UCSD-AML1 (cell line): ENCODE results near the gene PPP2R1B.
"Not testable (repeated sequence)": the region's sequence is repeated elsewhere in the genome, so short reads cannot be mapped to it uniquely, and the experiment has no call there.

Source experiments
- DNase-seq: peaks from one replicate; lab custom pipeline; 2025; ENCODE audit not compliant: unreplicated experiment; lab: John Stamatoyannopoulos, UW

The PPP2R1B gene

DNA sequence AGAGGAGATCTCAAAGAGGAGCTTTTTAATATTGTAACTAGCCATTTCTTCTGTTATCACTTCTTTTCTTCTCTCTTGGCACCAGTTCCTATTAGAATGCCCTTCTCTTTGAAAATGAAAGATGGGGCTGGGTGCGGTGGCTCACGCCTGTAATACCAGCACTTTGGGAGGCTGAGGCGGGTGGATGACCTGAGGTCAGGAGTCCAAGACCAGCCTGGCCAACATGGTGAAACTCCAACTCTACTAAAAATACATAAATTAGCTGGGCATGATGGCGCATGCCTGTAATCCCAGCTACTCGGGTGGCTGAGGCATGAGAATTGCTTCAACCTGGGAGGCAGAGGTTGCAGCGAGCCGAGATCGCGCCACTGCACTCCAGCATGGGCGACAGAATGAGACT is 18.1 kb upstream of the PPP2R1B start:
- not testable (repeated sequence) for DNase-seq

DNA sequence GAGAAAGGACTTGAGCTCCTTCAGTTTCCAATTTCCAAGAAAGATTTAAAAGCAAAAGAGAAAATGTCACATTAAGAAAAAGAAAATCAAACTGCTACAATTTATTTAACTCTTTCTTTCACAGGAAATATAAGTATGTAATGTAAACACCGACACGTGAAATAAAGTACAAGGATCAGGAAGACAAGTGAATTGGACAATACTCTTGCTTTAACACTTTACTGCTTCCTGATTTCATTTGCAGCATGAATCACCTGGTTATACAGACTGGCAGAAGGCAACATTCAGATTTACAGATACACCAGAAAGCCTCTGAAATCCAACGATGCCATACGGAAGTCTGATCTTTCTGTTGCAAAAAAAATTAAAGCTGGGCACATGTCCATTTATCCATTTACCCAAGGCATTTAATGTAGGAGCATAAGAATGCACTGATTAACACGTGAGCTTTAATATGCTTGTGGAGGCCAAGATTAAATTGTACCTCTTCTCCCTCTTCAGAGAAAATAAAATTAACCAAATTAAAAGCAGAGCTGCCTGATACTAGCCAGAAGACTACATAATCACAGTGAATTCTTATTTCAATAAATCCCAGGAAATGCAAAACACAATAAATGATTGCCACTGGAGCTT is 16.0 kb upstream of the PPP2R1B start:
- DNase-seq: no peak

DNA sequence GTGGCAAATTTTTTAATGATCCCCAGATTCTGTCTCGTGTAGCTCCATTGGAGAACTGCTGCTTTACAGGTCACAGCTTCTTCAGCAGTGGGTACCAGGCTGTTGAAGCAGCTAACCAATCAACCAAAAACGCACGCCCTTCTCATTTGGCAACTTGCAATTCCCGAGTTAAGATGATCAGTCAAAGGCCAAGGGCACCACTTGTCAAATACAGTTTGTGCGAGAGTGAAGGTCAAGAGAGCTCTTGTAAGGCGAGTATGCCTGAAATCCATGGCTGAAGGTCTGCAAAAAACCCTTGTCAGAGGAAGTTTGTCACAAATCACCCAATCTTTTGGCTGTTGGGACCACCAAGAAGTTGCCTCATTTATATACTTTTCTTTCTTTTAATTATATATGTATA is 12.9 kb upstream of the PPP2R1B start:
- no peak for DNase-seq

DNA sequence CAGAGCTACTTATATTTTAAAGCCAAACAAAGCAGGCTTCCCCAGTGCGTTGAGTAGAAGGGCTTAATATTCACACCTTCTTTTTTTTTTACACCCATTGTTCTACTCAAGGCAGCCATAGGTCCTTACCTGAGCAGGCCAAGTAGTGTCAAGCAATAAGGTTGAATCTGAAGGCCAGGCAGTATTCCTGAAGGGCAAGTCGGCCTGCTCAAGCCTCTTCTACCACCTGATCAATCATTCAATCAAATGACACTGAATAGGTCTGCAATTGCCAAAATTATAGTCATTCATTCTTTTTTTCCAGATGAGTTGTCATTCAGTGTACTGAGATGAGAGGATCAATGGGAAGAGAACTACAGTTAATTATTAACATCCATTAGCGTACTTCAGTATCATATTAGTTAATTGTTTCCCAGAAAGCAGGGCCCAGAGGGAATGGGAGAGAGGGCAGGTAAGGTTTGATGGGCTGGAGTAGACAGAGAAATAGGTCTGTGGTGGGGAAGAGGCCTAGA is 11.9 kb upstream of the PPP2R1B start:
- no peak for DNase-seq

DNA sequence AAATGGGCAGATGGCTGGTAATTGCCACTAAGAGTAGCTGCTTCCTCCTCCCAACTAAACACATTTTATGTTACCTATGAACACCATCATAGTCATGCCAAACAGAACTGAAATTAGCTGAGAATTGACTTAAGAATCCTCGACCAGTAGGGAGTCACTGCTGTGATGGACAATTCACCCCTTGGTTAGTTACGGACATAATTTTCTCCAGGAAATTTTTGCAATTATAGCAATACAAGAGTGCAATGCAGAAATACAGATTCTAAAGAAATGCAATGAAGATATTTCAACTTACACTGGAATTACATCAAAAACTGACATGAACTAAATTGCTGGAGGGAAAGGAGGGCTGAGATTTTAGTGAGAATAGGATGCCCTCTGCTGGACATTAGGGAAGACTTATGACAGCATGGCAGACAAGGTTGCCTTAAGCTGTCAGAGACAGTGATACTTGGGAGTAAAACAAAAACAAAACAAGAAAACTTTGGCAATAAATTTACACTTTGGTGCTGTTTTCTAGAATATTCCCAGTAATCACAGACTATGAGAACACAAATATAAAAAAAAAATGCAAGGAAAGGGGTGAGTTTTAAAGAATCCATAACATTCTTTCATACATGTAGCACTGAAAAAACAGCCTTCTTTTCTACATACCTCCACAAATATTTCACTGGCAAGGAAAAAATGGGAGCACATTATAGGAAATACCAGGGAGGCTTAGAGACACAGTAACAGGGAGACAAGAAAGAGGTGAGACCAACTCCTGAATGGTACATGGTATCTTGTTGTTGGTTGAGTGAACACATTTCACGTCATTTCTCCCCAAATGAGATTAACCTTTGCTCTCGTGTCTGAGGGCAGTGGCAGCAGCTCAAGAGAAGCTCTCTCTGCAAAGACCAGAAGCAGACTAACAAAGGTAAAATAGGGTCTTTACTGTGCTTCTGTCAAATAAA is 11.2 kb upstream of the PPP2R1B start:
- no peak for DNase-seq

DNA sequence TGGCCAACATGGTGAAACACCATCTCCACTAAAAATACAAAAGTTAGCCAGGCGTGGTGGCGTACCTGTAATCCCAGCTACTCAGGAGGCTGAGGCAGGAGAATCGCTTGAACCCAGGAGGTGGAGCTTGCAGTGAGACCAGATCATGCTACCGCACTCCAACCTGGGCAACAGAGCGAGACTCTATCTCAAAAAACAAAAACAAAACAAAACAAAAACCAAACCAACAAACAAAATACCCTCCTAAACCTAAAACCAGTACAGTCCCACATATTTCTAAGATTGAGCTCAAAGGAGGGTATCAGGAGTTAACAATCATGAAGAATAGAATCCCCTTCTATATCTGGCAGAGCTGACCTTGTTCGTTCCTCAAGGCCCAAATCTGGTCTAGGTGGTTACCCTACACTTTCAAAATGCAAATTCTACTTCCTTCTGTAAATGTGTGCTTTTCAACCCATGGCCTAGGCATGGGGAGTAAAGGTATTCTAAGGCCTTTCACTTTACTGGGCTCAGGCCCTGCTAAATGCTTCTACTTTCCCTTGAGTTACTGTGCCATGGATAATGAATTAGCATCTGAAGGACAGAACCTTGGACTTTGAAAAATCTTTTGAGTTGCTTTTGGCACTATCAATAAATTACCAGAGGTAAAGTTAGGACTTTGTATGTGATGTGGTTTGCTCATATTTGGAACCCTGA is 10.4 kb upstream of the PPP2R1B start:
- no peak for DNase-seq

DNA sequence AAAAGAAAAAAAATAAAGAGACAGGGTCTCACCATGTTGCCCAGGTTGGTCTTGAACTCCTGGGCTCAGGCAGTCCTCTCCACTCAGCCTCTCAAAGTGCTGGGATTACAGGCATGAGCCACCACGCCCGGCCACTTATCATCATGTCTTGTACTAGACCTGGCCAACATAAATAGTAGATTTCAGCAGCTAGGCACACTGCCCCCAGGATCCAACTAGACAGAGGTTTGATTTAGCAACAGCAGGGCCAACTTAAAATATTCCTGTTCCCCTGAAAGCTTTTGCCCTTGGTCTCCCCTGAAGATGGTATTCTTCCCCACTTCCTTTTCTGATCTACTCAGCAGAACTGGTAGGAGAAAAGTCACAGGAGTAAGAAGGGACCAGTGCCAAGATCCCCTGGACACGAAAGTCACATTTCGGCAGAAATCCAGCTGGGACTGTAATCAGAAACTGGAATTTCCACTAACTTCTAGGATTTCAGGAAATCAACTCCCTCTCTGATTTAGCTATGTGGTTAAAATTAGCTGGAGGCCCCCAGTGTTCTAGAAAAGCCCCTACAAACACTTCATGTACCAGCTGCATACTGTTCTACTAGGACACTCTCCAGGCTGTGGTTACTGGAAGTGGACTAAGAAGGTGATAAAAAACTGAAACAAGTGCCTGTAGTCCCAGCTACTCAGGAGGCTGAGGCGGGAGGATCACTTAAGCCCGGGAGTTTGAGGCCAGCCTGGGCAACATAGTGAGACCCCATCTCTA is 8.9 kb upstream of the PPP2R1B start:
- no peak for DNase-seq

DNA sequence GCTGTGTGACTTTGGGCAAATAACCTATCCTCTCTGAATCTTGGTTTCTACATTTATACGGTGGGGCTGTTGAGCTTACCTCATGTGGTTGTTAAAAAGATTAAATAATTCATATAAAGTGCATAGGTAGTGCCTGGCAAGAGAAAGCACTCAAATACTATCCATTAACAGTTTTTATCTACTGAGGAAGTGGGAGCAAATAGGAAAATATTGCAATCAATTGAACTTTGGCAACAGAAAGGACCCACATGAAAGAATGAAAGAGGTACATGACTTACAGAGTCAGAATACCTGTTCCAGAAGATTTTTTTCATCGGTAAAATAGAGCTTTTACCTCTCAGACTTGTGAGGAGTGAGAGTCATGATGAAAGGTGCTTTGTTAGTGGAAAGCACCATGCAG is 6.3 kb upstream of the PPP2R1B start:
- DNase-seq: no peak

DNA sequence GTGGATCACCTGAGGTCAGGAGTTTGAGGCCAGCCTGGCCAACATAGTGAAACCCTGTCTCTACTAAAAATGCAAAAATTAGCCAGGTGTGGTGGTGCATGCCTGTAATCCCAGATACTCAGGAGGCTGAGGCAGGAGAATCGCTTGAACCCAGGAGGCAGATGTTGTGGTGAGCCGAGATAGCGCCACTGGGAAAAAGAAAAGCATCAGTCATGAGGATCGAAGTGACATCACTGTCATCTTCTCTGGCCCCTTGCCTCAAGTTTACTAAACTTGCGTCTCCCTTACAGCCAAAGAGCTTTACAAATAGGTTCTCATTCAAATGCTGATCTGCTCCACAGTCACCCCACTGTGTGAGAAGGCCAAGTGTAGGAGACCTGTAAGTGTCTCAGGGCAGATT is 5.0 kb upstream of the PPP2R1B start:
- not testable (repeated sequence) for DNase-seq

DNA sequence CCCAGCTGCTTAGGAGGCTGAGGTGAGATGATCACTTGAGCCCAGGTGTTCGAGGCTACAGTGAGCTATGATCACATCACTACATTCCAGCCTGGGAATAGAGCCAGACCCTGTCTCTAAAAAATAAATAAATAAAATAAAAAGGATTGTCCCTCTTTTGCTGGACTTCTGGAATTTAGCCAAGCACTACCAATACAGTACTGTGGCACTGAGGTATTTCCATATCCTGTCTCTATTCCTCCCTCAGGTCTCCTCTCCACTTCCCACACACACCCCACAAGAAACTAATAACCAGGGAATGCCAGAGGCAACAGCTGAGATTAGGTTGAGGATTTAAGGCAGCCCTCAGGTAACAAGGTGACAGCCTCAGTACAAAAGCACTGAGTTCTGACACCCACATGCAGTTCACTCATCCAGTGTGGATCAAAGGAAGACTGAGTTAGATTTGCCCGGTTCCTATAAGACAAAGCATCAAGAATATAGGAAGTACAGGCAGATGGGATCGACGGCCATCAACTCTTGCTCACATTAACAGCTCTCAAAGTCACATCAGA is 4.5 kb upstream of the PPP2R1B start:
- DNase-seq: no peak

DNA sequence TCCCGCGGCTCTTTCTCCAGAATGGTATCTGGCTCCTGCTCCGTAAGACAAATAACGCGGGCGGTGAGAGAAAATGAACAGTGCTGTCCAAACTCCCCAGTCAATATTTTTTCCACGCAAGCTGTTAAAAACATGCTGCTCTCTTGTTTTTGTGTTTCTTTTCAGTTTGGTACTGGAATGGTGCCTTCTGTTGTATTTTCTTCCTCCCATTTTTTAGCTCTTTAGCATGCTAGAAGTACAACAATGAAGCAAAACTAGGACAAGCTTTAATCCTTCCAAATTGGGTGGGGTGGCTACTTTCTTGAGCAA is 599 bp upstream of the PPP2R1B start:
- DNase-seq: no peak

DNA sequence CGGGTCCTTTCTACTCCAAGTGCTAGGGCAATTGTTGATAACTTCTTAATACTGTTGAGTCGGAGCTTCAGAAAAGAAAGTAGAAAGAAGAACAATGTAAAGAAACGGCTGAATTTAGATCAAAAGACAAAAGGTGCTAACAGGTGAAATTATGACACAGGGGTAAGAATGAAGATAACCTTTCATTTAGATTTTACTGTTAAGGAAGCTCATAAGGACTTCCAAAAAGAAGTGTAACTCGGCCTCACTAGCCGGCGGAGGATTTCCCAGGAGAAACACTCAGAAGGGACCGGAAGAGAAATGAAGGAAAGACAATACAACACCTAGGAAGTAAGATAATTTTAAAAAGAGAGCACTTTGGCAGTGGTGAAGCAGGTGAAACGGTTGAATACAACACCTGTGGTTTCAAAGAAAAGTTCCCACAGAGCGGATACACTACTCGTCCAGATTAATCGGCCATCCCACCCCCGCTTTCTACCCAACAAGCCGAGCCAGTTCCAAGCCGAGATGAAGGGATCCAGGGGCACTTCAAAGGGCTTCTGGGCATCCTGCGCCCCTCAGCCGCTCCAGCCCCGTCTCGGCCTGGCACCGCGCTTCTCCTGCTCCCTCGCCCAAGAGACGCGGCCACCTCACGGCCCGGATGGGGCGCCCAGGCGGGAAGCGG is 737 bp downstream of the PPP2R1B start:
- no peak for DNase-seq

DNA sequence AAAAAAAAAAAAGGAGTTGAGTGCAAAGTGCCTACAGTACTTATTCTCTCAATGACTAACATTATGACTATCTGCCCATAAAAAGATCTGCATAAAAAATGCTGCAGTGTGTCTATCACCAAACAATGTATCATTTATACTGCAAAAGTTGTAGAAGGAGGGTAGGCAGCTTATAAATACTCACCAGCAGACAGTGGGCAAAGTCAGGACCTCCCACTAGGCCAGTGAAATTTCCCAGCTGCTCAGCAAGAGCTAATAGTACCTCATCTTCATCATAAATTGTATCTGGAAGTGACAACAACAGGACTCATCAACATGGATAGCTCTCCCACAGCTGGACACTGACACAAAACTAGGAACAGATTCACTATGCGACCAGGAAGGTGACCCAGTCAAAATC is 1.6 kb downstream of the PPP2R1B start:
- DNase-seq: no peak

DNA sequence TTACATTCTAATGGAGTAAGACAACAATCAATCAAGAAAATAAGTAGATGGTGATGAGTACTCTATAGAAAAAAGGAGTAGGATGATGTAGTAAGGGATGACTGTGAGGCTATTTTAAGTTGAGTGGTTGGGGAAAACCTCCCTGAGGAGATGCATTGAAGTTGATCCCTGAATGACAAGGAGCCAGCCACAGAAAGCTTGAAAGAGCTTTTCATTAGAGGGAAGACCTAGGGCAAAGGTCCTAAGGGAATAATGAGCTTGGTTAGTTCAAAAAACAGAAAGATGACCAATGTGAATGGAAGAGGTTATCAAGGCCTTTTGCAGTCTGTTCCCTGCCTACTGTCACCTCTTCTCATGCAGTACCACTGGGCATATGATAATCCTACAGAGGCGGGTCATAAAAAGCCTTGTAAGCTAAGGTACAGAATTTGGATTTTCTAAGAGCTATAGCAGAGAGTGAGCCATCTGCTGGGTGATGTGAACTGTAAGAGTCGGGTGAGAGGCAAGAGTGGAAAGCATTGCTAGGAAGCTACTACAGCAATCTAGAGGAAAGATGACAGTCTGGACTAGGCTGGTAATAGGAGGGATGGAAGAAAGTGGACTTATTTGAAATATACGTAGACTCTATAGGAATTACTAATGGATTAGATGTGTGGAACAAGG is 3.1 kb downstream of the PPP2R1B start:
- no peak for DNase-seq

DNA sequence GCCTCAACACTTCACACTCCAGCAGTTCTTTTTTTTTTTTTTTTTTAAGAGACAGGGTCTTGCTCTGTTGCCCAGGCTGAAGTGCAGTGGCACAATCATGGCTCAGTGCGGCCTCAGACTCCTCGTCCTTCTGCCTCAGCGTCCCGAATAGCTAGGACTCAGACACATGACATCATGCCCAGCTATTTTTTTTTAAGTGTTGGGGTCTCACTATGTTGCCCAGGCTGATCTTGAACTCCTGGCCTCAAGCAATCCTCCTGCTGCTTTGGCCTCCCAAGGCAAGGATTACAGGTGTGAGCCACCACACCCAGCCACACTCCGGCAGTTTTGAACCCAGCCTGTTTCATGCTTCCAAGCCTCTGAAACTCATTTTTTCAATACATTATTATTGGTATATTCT is 3.7 kb downstream of the PPP2R1B start:
- no peak for DNase-seq

DNA sequence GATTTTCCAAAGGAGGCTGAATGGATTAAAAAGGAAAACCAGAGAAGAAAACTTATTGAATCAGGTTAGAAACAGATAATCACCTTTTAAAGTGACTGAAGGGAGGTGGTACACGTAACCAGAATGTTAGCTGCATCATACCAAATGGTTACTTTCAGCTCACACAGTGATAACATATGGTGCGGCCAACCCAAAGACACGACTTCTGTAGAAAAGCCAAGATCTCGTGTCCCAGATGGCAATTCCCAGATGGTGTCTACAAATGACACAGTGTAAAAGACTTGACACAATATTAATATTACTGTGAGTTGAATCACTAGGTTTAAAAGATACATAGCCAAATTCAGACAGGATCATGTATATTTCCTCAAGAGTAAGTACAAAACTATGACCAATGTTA is 5.2 kb downstream of the PPP2R1B start:
- DNase-seq: no peak

DNA sequence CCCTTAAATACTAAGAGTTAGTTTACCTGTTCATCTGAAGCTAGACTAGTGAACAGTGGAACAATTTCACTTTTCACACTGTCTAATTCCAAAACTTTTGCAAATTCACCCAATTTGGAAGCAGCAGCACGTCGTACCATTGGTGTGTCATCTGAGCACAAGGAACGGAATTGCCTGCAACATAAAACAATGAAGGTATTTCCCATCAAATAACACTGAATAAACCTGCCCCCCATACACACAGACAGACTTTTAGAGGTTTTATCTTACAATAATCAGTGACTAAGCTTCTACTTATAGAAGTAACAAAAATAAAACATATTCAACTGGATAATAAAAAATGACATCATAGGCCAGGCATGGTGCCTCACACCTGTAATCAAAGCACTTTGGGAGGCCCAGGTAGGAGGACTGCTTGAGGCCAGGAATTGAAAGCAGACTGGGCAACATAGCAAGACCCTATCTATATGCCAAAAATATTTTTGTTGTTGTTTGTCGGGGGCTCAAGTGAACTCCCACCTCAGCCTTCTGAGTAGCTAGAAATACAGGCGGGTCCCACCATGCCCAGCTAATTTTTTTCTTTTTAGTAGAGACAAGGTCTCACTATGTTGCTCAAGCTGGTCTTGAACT is 6.3 kb downstream of the PPP2R1B start:
- no peak for DNase-seq

DNA sequence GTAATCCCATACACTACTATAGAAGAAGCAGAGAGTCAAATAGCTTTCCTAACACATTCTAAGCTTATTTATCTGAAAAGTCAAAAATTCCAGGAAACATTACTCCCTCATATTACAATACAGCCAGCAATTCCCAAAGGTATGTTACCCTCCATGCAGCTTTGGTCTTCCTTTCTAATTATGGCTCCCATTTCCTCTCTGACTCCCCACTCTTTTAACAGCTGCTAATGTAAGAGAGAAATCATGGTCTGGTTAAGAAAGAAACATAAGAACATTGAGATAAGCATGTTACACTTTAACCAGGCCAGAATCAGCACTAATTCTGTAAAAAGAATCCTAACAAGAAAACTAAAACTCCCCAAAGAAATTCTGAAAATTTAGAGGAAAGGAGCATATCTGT is 6.8 kb downstream of the PPP2R1B start:
- no peak for DNase-seq

DNA sequence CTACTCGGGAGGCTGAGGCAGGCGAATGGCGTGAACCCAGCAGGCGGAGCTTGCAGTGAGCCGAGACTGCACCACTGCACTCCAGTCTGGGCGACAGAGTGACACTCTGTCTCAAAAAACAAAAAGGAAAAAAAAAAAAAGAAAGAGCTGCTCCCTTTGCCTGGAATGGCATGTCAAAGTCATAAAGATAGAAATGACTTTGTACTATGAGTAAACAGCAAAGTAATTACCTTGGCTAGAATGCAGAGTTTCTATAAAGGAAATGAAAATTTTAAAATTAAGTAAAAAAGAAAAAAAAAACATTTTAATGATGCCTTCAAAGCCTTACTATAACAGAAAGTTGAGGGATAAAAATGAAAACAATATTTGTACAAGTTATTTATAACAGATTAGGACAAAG is 10.1 kb downstream of the PPP2R1B start:
- DNase-seq: no peak
